A673 (cell line): ENCODE results near the gene VANGL2.

Experiments
- EZH2 ChIP-seq: fragments of 200-600 bp; sonication (generic); IDR thresholded peaks from 2 replicates; pipeline ENCODE4 v1.6.1; 2017; ENCODE audit warnings: borderline replicate concordance, low read depth, mild to moderate bottlenecking, mixed read lengths, antibody characterized with exemption, low read length; ENCODE audit not compliant: poor library complexity, severe bottlenecking
- TF ChIP-seq, protein P1 (sequence below): fragments of 300-800, 200-600 bp; sonication (generic); conservative IDR thresholded peaks from 2 replicates; pipeline ENCODE4 v1.5.1; 2017; ENCODE audit warnings: low read depth, mild to moderate bottlenecking, antibody characterized with exemption, low read length, moderate library complexity, mixed read lengths

DNA sequence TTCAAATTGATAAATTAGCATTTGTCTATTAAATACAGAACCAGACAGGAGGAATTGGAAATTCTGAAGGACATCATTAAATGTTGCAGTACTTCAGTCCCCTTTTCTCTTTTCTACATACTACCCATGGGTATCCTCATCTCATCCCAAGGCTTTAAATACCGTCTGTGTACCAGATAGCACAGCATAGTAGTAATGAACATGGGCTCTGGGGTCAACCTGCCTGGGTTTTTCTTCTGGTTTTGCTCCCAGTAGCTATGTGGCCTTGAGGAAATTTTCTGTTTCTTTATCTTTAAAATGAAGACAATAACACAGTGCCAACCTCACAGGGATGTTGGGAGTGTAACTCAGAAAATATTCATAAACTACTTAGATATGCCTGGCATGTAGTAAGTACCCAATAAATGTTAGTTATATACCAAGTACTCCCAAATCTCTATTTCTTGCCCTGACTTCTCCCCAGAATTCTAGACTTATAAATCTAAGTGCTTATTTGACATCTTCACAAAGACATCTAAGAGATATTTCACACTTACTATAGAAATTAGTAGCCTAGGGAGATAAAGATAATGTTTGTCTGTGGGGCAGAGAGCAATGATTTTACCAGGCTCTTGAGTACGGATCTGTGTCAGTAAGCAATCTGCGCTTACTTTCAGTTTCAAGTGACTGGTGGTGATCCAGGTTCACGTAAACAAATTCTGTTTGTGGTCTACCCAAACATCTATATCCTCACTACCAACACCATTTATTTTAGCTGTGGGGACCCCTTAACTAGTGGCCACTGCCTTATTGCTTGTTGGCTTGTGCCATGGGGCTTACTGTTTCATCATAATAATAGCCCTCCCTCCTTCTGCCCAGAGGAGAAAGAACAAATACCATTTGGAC lies 37.3 kb downstream of the VANGL2 start:
- TF ChIP-seq, protein P1, sequence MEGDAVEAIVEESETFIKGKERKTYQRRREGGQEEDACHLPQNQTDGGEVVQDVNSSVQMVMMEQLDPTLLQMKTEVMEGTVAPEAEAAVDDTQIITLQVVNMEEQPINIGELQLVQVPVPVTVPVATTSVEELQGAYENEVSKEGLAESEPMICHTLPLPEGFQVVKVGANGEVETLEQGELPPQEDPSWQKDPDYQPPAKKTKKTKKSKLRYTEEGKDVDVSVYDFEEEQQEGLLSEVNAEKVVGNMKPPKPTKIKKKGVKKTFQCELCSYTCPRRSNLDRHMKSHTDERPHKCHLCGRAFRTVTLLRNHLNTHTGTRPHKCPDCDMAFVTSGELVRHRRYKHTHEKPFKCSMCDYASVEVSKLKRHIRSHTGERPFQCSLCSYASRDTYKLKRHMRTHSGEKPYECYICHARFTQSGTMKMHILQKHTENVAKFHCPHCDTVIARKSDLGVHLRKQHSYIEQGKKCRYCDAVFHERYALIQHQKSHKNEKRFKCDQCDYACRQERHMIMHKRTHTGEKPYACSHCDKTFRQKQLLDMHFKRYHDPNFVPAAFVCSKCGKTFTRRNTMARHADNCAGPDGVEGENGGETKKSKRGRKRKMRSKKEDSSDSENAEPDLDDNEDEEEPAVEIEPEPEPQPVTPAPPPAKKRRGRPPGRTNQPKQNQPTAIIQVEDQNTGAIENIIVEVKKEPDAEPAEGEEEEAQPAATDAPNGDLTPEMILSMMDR: no peak
- no peak for TF ChIP-seq EZH2
